HG03460 (cell line): Measurements from ENCODE around the gene PIH1D2.
"Not testable (repeated sequence)": the region's sequence is repeated elsewhere in the genome, so short reads cannot be mapped to it uniquely, and the experiment has no call there.

Source experiments
- ATAC-seq: cut with Tn5 transposase; IDR thresholded peaks from one replicate; pipeline ENCODE4 v1.9.1; 2021; ENCODE audit not compliant: unreplicated experiment

The PIH1D2 gene

GRCh38 chr11:112073941-112074811, at the start of gene PIH1D2, which contains the start of gene NKAPD1:
Gene PIH1D2, minus strand, starts transcription at chr11:112074017. Its CDS starts 843 bp downstream, at chr11:112073174.
Gene NKAPD1, plus strand, starts transcription at chr11:112074299. Its CDS starts 1,276 bp downstream, at chr11:112075575.
- peak; percentile 84 for ATAC-seq

DNA sequence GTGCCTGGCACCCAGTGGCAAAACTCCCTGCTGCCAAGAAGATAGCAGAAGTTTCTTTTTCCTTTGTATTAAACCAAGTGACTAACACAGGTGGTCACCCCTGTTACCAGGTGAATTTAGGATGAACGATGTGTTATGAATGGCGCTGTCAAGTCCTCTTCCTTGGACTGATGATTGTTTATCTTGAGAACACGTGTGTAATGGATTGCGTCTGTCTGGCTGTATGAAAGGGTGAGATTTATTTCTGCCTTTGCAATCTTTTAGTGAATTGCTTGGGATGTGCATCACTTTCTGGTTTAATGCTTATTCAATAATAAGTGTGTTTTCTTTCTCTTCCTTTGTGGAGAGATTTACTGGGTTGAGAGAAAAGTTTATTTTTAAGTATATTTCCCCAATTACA, 49.3 kb upstream of the PIH1D2 start:
- no peak for ATAC-seq

GRCh38 chr11:112121981-112122615, 48.3 kb upstream of the PIH1D2 start:
- no peak for ATAC-seq

DNA sequence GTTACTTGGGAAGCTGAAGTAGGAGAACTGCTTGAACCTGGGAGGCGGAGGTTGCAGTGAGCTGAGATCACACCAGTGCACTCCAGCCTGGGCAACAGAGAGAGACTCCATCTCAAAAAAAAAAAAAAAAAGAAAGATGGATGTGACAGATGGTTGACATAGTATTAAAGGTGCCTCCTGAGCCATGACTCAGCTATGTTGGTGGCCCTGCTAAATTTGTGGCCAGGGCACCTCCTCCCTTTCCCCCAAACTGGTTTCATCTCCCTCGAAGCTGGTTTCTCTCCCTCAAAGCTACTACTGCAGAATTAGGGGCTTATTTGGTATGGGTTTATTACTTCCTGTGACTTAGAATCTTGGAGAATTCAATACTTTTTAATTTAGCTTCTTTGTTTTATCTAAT, 44.4 kb upstream of the PIH1D2 start:
- no peak for ATAC-seq

DNA sequence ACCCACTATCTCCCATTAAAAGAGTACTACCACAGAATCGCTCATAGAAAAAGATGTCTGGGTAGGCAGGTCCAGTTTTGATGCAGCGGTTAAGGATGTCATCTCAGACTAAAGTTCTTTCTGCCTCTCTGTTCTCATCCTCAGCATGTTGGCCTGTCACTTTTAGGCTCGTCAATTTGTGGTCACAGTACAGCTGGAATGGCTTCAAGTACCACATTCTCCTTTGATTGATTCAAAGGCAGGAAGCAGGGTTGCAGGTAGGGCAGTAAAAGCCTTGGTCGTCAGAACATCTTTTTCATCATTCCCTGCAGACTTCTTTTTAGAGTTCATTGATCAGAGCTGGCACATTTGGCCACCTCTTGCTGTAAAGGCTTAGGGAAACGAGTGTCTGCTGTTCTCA, 41.6 kb upstream of the PIH1D2 start:
- ATAC-seq = no peak

- no peak for ATAC-seq
Measured at GRCh38 chr11:112114460-112114859, 40.6 kb upstream of the PIH1D2 start.

GRCh38 chr11:112113539-112114457, 40.0 kb upstream of the PIH1D2 start:
- no peak for ATAC-seq

DNA sequence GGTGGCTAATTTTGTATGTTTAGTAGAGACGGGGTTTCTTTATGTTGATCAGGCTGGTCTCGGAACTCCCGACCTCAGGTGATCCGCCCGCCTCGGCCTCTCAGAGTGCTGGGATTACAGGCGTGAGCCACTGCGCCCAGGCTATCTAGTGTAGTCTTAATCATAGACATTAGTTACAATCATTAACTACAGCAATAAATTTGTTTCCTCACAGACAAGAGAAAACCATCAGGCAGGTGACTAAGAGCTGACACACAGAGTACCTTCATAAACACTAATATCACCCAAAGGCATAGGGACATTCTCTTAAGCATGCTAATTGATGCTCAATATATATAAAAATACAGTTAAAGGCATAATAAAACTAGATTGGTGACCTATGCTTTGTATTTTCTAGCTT, 32.3 kb upstream of the PIH1D2 start:
- ATAC-seq = no peak

- ATAC-seq = no peak
Measured at GRCh38 chr11:112103446-112103845, 29.6 kb upstream of the PIH1D2 start.

DNA sequence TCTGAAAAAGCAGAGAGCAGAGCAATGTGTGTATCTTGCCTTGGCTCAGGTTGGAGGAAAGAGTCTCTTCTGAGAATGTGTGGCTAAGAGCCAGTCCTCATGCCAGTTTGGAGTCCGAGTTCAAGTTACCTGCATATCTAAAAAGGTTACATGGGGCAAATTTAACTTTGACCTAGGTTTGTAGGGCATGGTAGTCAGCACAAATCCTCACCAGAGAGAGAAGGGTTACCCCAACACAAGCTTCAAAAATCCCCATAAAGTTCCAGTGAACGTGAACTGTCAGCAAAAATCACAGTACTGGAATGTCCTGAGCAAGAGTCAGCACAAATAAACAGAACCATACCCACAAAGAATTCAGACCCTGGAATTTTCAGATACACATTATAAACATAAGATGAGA, 26.6 kb upstream of the PIH1D2 start:
- ATAC-seq = no peak

DNA sequence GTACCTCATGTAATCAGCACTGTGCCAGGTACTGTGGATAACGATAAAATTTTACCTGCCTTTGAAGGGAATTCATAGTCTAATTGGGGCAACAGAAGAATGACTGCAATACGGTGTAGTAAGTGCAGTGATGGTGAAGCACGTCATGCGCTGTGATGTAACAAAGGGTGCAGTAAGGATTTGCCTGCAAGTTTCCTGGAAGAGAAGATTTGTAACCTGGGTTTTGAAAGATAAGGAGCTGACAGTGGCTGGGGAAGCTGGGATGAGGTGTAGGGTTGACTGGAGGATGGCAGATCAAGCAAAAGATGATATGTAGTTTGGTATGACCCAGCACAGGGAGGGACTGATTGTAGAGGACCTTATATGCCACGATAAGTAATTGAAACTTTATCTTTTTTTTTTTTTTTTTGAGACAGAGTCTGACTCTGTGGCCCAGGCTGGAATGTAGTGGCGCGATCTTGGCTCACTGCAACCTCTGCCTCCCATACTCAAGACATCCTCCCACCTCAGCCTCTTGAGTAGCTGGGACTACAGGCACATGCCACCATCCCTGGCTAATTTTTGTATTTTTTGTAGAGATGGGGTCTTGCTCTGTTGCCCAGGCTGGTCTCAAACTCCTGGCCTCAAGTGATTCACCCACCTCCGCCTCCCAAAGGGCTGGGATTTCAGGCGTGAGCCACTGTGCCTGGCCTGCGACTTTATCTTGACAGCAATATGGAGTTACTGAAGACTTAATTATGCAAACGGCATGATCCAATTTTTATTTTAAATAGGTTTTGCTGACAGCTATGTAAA, 24.1 kb upstream of the PIH1D2 start:
- no peak for ATAC-seq

GRCh38 chr11:112096194-112096593, 22.4 kb upstream of the PIH1D2 start:
- ATAC-seq = no peak

- not testable (repeated sequence) for ATAC-seq
Measured at GRCh38 chr11:112095302-112095701, 21.5 kb upstream of the PIH1D2 start.

DNA sequence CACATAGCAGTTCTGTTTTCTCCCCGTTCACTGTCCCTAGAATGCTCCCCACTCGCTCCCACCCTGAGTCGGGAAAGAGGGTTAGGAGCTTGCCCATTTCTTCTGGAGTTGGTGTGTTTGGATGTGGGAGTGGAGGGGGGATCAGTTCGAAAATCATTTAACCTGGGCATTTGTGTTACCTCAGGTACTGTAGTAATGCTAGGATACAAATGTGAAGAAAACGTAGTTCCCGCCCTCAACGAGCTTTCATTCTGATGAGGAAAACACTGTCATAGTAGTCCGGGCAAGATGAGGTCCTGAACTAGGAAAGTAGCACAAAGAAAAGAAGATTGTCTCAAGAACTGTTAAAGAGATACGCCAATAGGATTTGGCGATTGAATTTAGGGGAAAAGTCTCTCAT, 13.4 kb upstream of the PIH1D2 start:
- ATAC-seq = no peak

- peak; percentile 86 for ATAC-seq
Measured at GRCh38 chr11:112086422-112087191, 12.8 kb upstream of the PIH1D2 start, which contains the start of the genes SDHD and TIMM8B. Gene SDHD, plus strand, starts transcription at chr11:112086873. Its CDS starts 35 bp downstream, at chr11:112086908. Gene TIMM8B, minus strand, starts transcription at chr11:112086756. Its CDS starts 33 bp downstream, at chr11:112086723.

- ATAC-seq = peak; percentile 28
Measured at GRCh38 chr11:112085822-112086421, 12.1 kb upstream of the PIH1D2 start.

DNA sequence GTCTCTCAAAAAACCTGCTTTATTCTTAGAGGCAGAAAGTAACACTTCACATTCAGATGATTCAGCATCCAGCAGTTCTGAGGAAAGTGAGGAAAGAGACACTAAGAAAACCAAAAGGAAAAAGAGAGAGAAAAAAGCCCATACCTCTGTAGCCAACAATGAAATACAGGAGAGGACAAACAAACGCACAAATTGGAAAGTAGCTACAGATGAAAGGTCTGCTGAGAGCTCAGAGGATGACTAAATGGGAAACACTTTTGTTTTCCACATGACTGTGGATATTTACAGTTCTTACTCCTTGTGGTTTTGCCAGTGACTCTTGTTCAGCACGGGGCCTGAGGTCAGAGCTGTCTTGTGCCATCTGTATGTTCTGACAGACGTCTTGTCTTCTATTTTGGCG, 8.9 kb upstream of the PIH1D2 start:
- no peak for ATAC-seq

- ATAC-seq = no peak
Measured at GRCh38 chr11:112062923-112063322, 10.9 kb downstream of the PIH1D2 start.

- no peak for ATAC-seq
Measured at GRCh38 chr11:112058103-112058502, 15.7 kb downstream of the PIH1D2 start.
